ENCODE results near the gene MGAM2. TPM values are rescaled to one million over a fixed set of nuclear protein-coding genes. Genes with fewer than 3 reads are reported as not detected.

Gene MGAM2
- total RNA-seq, 1 donor from 2014 or later, result not detected

DNA sequence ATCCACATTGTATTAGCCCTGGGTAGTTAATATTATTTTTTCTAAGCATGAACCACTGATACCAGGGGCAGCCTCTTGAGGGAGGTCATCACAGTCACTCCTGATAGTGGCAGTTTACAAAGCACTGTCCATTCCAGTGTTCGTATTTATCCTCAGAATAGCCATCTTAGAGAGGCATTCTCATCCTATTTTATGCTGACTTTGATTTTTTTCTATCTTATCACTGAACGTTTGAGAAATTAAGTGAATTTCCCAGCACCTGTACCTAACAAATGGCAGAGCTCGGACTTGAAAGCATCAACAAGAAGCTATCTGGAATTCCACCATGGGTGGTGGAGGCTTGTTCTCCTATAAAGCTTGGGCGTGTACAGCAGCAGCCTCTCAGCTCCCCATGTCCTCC is 26.1 kb upstream of the MGAM2 start:
- Mint-ChIP-seq H3K36me3 (ENCODE audit: low read depth) (no peaks in the 10 kb centered on the region), H3K27me3 (no peaks in the 10 kb centered on the region), H3K4me3 (no peak overlapping the region), H3K9me3 (no peaks in the 10 kb centered on the region), H3K27ac (no peak overlapping the region), H3K4me1 (no peaks in the 10 kb centered on the region)
- TF ChIP-seq, protein P1, sequence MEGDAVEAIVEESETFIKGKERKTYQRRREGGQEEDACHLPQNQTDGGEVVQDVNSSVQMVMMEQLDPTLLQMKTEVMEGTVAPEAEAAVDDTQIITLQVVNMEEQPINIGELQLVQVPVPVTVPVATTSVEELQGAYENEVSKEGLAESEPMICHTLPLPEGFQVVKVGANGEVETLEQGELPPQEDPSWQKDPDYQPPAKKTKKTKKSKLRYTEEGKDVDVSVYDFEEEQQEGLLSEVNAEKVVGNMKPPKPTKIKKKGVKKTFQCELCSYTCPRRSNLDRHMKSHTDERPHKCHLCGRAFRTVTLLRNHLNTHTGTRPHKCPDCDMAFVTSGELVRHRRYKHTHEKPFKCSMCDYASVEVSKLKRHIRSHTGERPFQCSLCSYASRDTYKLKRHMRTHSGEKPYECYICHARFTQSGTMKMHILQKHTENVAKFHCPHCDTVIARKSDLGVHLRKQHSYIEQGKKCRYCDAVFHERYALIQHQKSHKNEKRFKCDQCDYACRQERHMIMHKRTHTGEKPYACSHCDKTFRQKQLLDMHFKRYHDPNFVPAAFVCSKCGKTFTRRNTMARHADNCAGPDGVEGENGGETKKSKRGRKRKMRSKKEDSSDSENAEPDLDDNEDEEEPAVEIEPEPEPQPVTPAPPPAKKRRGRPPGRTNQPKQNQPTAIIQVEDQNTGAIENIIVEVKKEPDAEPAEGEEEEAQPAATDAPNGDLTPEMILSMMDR (IDR thresholded peaks at IDR 0.05), result no peak
- POLR2A ChIA-PET, result no interaction called here
- intact Hi-C loops (cut with micrococcal nuclease), result no loop called here
- ATAC-seq (ENCODE audit: low read depth) (no peak), DNase-seq (no peak)
- CTCF ChIA-PET, result no interaction called here

DNA sequence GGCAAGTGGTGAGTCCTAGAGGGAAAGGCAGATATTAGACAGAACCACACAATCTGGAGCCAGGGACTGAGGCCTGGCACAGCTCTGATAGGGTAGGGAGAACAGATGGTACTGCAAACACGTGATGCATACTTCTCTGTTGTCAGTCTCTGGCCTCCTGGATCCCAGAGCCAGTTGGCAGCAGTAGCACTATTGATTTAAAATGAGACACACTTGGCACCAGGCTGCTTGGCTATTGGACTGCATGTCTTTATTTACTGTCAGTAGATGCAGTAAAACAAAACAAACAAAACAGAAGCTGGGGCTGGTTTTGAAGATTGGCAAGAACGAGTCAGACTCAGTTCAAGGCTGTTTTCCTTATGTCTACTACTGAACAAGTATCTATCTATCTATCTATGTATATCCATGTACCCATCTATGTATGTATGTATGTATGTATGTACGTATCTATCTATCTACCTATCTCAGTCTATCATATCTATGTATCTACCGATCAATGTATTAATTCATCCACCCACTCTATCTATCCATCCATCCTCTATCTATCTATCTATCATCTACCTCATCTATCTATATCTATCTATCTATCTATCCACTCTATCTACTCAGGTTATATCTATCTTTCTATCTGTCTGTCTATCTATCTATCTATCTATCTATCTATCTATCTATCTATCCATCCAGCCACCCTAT is 23.4 kb upstream of the MGAM2 start:
- TF ChIP-seq, protein P1 (IDR thresholded peaks at IDR 0.05), result no peak
- Mint-ChIP-seq H3K36me3 (ENCODE audit: low read depth) (no peaks in the 10 kb centered on the region), H3K27me3 (no peaks in the 10 kb centered on the region), H3K9me3 (no peaks in the 10 kb centered on the region), H3K4me1 (no peaks in the 10 kb centered on the region), H3K4me3 (no peak overlapping the region), H3K27ac (no peak overlapping the region)
- DNase-seq, result no peak
- no peak for ATAC-seq (ENCODE audit: low read depth)
- POLR2A ChIA-PET, result no interaction called here
- CTCF ChIA-PET, result no interaction called here
- intact Hi-C loops (cut with micrococcal nuclease), result no loop called here

DNA sequence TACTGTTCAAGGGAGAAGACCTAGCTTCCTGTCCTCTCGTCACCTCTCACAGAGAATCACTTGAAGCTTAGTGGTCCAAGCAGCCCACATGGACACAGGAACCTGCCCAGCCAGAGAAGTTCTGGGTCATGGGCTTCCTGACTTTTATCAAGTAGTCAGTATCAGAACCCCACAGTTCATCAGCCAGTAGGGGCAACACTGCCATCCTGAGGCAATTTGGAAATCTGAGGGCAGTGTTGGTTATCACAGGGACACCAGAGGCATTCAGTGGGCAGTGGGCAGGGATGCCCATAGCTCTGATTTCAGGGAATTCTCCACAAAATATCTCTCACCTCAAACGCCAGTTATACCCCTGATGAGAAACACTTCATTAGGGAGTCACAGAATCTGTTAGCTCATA is 22.5 kb upstream of the MGAM2 start:
- Mint-ChIP-seq H3K9me3 (no peaks in the 10 kb centered on the region), H3K36me3 (ENCODE audit: low read depth) (no peaks in the 10 kb centered on the region), H3K27me3 (no peaks in the 10 kb centered on the region), H3K27ac (no peak overlapping the region), H3K4me1 (no peaks in the 10 kb centered on the region), H3K4me3 (no peak overlapping the region)
- no peak for DNase-seq
- CTCF ChIA-PET, result no interaction called here
- intact Hi-C loops (cut with micrococcal nuclease), result no loop called here
- POLR2A ChIA-PET, result no interaction called here
- TF ChIP-seq, protein P1 (IDR thresholded peaks at IDR 0.05), result no peak
- ATAC-seq (ENCODE audit: low read depth), result no peak

DNA sequence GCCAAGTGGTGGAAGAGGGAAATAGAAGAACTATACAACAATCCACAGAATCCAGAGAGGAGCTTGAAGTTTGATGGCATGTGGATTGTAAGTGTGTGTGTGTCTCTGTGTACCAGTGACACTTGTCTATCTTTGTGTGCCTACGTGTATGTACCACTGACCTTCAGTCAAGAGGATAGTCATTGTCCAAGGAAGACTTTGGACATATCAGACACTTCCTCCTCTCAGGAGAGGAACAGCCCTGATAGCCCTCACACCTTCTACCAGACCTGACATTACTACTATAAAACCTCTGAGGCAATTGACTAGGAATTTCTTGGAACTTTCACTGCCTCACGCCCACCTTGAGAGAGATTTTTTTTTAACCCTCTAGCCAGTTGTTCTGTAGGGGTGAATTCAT is 19.6 kb upstream of the MGAM2 start:
- no peaks in the 10 kb centered on the region for H3K27me3 Mint-ChIP-seq

DNA sequence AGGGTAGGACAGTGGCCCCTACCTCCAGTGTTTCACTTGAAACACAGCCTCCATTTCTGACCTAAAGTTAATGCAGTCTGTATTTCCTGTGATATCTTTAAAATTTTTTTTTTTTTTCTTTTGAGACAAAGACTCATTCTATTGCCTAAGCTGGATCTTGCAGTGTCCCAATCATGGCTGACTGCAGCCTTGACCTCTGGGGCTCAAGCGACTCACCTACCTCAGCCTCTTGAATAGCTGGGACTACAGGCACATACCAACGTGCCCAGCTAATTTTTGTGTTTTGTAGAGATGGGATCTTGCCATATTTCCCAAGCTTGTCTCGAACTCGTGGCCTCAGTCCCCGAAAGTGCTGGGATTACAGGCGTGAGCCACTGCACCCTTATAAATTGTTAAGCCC is 16.7 kb upstream of the MGAM2 start:
- intact Hi-C loops (cut with micrococcal nuclease), result no loop called here
- H3K27ac Mint-ChIP-seq, result no peak overlapping the region
- no peaks in the 10 kb centered on the region for H3K9me3 Mint-ChIP-seq
- DNase-seq (no peak), ATAC-seq (ENCODE audit: low read depth) (no peak)
- TF ChIP-seq, protein P1 (IDR thresholded peaks at IDR 0.05), result no peak
- H3K36me3 Mint-ChIP-seq (ENCODE audit: low read depth), result no peaks in the 10 kb centered on the region
- H3K27me3 Mint-ChIP-seq, result no peaks in the 10 kb centered on the region
- no peak overlapping the region for H3K4me3 Mint-ChIP-seq
- H3K4me1 Mint-ChIP-seq, result no peaks in the 10 kb centered on the region
- CTCF ChIA-PET, result no interaction called here
- POLR2A ChIA-PET, result no interaction called here

More for the DNA sequence above, 19.6 kb upstream of the MGAM2 start:
- Mint-ChIP-seq H3K27ac (no peak overlapping the region), H3K9me3 (no peaks in the 10 kb centered on the region), H3K36me3 (ENCODE audit: low read depth) (no peaks in the 10 kb centered on the region), H3K4me3 (no peak overlapping the region), H3K4me1 (no peaks in the 10 kb centered on the region)
- intact Hi-C loops (cut with micrococcal nuclease), result no loop called here
- ATAC-seq (ENCODE audit: low read depth), result no peak
- TF ChIP-seq, protein P1 (IDR thresholded peaks at IDR 0.05), result no peak
- ChIA-PET POLR2A (no interaction called here), CTCF (no interaction called here)
- DNase-seq, result no peak

Data from activated B cell treated with CpG ODN at 0.5 μM for 24 hours (primary cell).